COLO829 (cell line): Measurements from ENCODE around the gene NUFIP1.
A peak's percentile ranks its signal among the peaks of the same experiment; 100 is the strongest.
"Not testable (repeated sequence)": the region's sequence is repeated elsewhere in the genome, so short reads cannot be mapped to it uniquely, and the experiment has no call there.

Experiments used
- DNase-seq: peaks from one replicate; pipeline ENCODE4 v3.0.0; 2012; ENCODE audit warnings: low spot score

NUFIP1 gene

GRCh38 chr13:44919104-44919804 lies 70.0 kb downstream of the NUFIP1 start:
- DNase-seq, result no peak

GRCh38 chr13:44918326-44919103 lies 70.8 kb downstream of the NUFIP1 start:
- peak; percentile 79 for DNase-seq

- peak; percentile 78 for DNase-seq
These were observed 71.5 kb downstream of the NUFIP1 start for GRCh38 chr13:44917589-44918325.

GRCh38 chr13:44912278-44913016 lies 76.8 kb downstream of the NUFIP1 start:
- DNase-seq, result no peak

GRCh38 chr13:44908712-44909111 lies 80.6 kb downstream of the NUFIP1 start:
- DNase-seq, result no peak

- DNase-seq, result no peak
These were observed 81.0 kb downstream of the NUFIP1 start for GRCh38 chr13:44908266-44908665.

GRCh38 chr13:44906713-44907112 lies 82.6 kb downstream of the NUFIP1 start:
- no peak for DNase-seq

- DNase-seq, result no peak
These were observed 83.0 kb downstream of the NUFIP1 start for GRCh38 chr13:44906230-44906629.

- no peak for DNase-seq
These were observed 83.7 kb downstream of the NUFIP1 start for GRCh38 chr13:44905556-44905955.

GRCh38 chr13:44904967-44905366 lies 84.3 kb downstream of the NUFIP1 start:
- DNase-seq, result peak; percentile 90

GRCh38 chr13:44903574-44903985 lies 85.7 kb downstream of the NUFIP1 start:
- DNase-seq, result no peak

- DNase-seq, result no peak
These were observed 86.5 kb downstream of the NUFIP1 start for GRCh38 chr13:44902738-44903137.

- no peak for DNase-seq
These were observed 89.3 kb downstream of the NUFIP1 start for GRCh38 chr13:44899967-44900366.

GRCh38 chr13:44898308-44898707 lies 91.0 kb downstream of the NUFIP1 start:
- DNase-seq, result not testable (repeated sequence)

GRCh38 chr13:44895953-44896335 lies 93.3 kb downstream of the NUFIP1 start:
- DNase-seq, result no peak

GRCh38 chr13:44895264-44895952 lies 93.9 kb downstream of the NUFIP1 start:
- no peak for DNase-seq

- DNase-seq, result no peak
These were observed 95.1 kb downstream of the NUFIP1 start for GRCh38 chr13:44894001-44894770.
